ENCODE measurements around the gene PRCP. TPM values are rescaled to one million over a fixed set of nuclear protein-coding genes. Genes with fewer than 3 reads are reported as not detected.
A peak's percentile ranks its signal among the peaks of the same experiment; 100 is the strongest.

Gene PRCP
- total RNA-seq, 1 experiment from 2014 or later, result 51.5 TPM

DNA sequence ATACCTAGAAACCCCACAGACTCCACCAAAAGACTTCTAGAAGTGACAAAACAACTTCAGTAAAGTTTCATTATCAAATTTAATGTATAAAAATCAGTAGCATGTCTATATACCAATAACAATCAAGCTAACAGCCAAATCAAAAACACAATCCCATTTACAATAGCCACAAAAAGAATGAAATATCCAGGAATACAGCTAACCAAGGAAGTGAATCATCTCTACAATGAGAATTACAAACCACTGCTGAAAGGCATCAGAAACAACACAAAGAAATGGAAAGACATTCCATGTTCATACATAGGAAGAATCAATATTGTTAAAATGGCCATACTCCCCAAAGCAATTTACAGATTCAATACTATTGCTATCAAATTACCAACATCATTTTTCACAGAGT is 46.0 kb downstream of the PRCP start:
- peaks cover 14% of the 10 kb centered on the region for H3F3A ChIP-seq (ENCODE audit: low read length, unreplicated experiment)
- peaks cover 21% of the 10 kb centered on the region for H3K79me2 ChIP-seq (ENCODE audit: low read length)
- POLR2A ChIA-PET (ENCODE audit: unreplicated experiment), result no interaction called here
- no peaks in the 10 kb centered on the region for H3K27me3 ChIP-seq (ENCODE audit: low read length)
- no peak overlapping the region for H3K27ac ChIP-seq (ENCODE audit: low read length)
- ATAC-seq (peak; percentile 32; the same call in 1 of the 2 replicates), DNase-seq (peak; percentile 62)
- intact Hi-C loops (cut with micrococcal nuclease), result no loop called here
- H3K4me3 ChIP-seq (ENCODE audit: low read length), result no peak overlapping the region
- no peak overlapping the region for H2AFZ ChIP-seq (ENCODE audit: low read length)
- no peak overlapping the region for H3K9ac ChIP-seq (ENCODE audit: low read length)
- H3K4me1 ChIP-seq (ENCODE audit: insufficient read depth, low read length), result peaks cover 52% of the 10 kb centered on the region
- CTCF ChIA-PET, result no interaction called here
- H3K9me3 ChIP-seq (ENCODE audit: low read length), result no peaks in the 10 kb centered on the region
- H3K9me2 ChIP-seq (replicated peaks; ENCODE audit: low read length), result no peaks in the 10 kb centered on the region
- peak overlapping the region; percentile 38 for H3K4me2 ChIP-seq (ENCODE audit: low read length)
- TF ChIP-seq EZH2 (IDR thresholded peaks at IDR 0.05; ENCODE audit: low read length, unreplicated experiment) (no peak), EZH2phosphoT487 (IDR thresholded peaks at IDR 0.05; ENCODE audit: borderline replicate concordance, low read length) (no peak)
- TF ChIP-seq, protein P1, sequence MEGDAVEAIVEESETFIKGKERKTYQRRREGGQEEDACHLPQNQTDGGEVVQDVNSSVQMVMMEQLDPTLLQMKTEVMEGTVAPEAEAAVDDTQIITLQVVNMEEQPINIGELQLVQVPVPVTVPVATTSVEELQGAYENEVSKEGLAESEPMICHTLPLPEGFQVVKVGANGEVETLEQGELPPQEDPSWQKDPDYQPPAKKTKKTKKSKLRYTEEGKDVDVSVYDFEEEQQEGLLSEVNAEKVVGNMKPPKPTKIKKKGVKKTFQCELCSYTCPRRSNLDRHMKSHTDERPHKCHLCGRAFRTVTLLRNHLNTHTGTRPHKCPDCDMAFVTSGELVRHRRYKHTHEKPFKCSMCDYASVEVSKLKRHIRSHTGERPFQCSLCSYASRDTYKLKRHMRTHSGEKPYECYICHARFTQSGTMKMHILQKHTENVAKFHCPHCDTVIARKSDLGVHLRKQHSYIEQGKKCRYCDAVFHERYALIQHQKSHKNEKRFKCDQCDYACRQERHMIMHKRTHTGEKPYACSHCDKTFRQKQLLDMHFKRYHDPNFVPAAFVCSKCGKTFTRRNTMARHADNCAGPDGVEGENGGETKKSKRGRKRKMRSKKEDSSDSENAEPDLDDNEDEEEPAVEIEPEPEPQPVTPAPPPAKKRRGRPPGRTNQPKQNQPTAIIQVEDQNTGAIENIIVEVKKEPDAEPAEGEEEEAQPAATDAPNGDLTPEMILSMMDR (conservative IDR thresholded peaks at IDR 0.05; ENCODE audit: low read depth, low read length), result no peak
- no peaks in the 10 kb centered on the region for H4K20me1 ChIP-seq (ENCODE audit: low read length)
- BruUV-seq (replicated peaks), result no TSS peak
- no peaks in the 10 kb centered on the region for H3K36me3 ChIP-seq (ENCODE audit: low read depth, low read length)

DNA sequence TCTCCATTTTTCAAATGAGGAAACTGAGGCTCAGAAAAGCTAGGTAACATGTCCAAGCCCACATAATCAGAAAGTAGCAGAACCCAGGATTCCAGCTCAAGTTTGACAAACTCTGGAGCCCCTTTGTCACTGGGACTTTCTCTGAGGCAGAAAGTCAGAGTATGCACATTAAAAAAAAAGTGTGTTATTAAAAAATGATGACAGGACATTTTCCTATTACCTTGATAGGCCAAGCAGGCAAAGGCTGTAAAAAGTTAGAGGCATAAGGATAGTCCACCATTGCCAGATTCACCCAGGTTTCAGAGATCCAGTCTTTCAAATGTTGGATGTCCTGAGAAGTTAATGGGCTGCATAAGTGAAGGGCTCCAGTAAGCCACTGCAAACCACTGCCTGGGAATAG is 51.4 kb downstream of the PRCP start:
- TF ChIP-seq, protein P1 (conservative IDR thresholded peaks at IDR 0.05; ENCODE audit: low read depth, low read length), result no peak
- TF ChIP-seq EZH2phosphoT487 (IDR thresholded peaks at IDR 0.05; ENCODE audit: borderline replicate concordance, low read length), result no peak
- intact Hi-C loops (cut with micrococcal nuclease), result no loop called here
- H3K79me2 ChIP-seq (ENCODE audit: low read length), result peaks cover 8% of the 10 kb centered on the region
- H4K20me1 ChIP-seq (ENCODE audit: low read length), result no peaks in the 10 kb centered on the region
- DNase-seq (no peak), ATAC-seq (no peak)
- no peaks in the 10 kb centered on the region for H3K27me3 ChIP-seq (ENCODE audit: low read length)
- BruUV-seq (replicated peaks), result no TSS peak
- no peak overlapping the region for H3K27ac ChIP-seq (ENCODE audit: low read length)
- no peaks in the 10 kb centered on the region for H3K9me2 ChIP-seq (replicated peaks; ENCODE audit: low read length)
- no peak overlapping the region for H3K9ac ChIP-seq (ENCODE audit: low read length)
- ChIA-PET POLR2A (ENCODE audit: unreplicated experiment) (no interaction called here), CTCF (no interaction called here)
- no peak overlapping the region for H2AFZ ChIP-seq (ENCODE audit: low read length)
- H3K9me3 ChIP-seq (ENCODE audit: low read length), result no peaks in the 10 kb centered on the region
- no peaks in the 10 kb centered on the region for H3F3A ChIP-seq (ENCODE audit: low read length, unreplicated experiment)
- no peaks in the 10 kb centered on the region for H3K36me3 ChIP-seq (ENCODE audit: low read depth, low read length)
- H3K4me2 ChIP-seq (ENCODE audit: low read length), result no peak overlapping the region
- H3K4me1 ChIP-seq (ENCODE audit: insufficient read depth, low read length), result peaks cover 19% of the 10 kb centered on the region
- no peak overlapping the region for H3K4me3 ChIP-seq (ENCODE audit: low read length)

DNA sequence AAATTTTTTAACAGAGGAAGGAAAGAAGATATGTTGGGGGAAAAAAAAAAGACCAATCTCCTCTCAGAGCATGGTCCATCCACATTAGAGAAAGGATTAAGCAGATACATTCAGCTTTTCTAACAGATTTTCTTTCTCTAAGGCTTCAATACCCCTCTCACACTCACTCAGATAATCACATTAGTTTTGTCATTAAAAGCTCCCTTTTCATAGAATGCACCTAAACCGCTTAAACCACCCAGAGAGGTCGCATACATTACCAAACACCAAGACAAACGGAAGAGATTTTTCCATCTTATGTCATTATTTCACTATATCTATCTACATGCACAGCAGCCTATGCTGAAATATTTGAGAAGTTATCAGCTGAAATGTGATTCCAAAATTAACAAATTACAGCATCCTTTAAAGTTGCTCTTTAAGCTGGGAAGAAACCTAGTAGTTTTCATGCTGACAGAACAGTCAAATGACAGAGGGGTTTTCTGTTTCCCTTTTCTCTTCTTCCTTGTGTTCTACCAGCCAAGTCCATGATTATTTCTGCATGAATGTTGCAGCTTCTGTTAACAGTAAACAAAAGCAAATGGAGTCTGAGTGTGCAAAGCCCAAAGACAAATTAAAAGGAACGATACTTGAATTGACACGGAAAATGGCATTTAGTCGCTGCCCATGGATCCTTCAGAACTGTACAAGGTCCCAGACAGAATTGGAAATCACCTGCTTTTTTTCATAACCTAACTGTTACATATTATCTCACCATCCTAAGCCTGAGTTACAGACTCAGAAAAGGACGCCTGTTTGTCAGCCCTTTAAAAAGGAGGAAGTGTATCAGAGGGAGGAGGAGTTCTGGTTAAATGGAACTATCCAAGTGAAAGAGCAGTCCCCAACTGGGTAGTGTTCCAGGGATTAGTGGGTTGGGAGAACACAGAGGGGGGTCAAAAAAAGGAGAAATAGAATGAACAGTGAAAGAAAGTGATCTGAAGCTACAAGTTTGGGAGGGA is 54.6 kb downstream of the PRCP start:
- no peaks in the 10 kb centered on the region for H3K36me3 ChIP-seq (ENCODE audit: low read depth, low read length)
- no peak for ATAC-seq
- POLR2A ChIA-PET (ENCODE audit: unreplicated experiment), result no interaction called here

More for the DNA sequence above, 54.6 kb downstream of the PRCP start:
- Histone ChIP-seq H3K9me2 (replicated peaks; ENCODE audit: low read length) (no peaks in the 10 kb centered on the region), H4K20me1 (ENCODE audit: low read length) (no peaks in the 10 kb centered on the region), H3K27ac (ENCODE audit: low read length) (no peak overlapping the region), H3K4me3 (ENCODE audit: low read length) (no peak overlapping the region), H3K9ac (ENCODE audit: low read length) (no peak overlapping the region), H3K9me3 (ENCODE audit: low read length) (no peaks in the 10 kb centered on the region), H3F3A (ENCODE audit: low read length, unreplicated experiment) (no peaks in the 10 kb centered on the region), H3K27me3 (ENCODE audit: low read length) (no peaks in the 10 kb centered on the region), H2AFZ (ENCODE audit: low read length) (no peak overlapping the region), H3K4me2 (ENCODE audit: low read length) (no peak overlapping the region), H3K79me2 (ENCODE audit: low read length) (no peaks in the 10 kb centered on the region), H3K4me1 (ENCODE audit: insufficient read depth, low read length) (peaks cover 15% of the 10 kb centered on the region)
- intact Hi-C loops (cut with micrococcal nuclease), result no loop called here
- CTCF ChIA-PET, result no interaction called here
- DNase-seq, result no peak
- no peak for TF ChIP-seq EZH2phosphoT487 (IDR thresholded peaks at IDR 0.05; ENCODE audit: borderline replicate concordance, low read length)
- TF ChIP-seq EZH2 (IDR thresholded peaks at IDR 0.05; ENCODE audit: low read length, unreplicated experiment), result no peak
- TF ChIP-seq, protein P1 (conservative IDR thresholded peaks at IDR 0.05; ENCODE audit: low read depth, low read length), result no peak
- BruUV-seq (replicated peaks), result no TSS peak

Data from PC-3 (cell line).